Peyer's patch (tissue), 4 donors: ENCODE data around the gene SNRPA1.

Experiments
- POLR2A ChIP-seq, 2 donors: fragments of 450-650 bp; IDR thresholded peaks; one replicate each; pipeline ENCODE4 v1.5.1; 2017; ENCODE audit warnings: antibody characterized with exemption in 2 of 2, mild to moderate bottlenecking in 2 of 2, moderate library complexity in 2 of 2
- TF ChIP-seq, protein P1 (sequence below), 6 experiments: fragments of 450-650 bp in 4 of 6; fragments of 200-600 bp in 2 of 6; sonication (generic) in 1 of 6; IDR thresholded peaks; one replicate each; pipeline ENCODE4 v1.5.1; 2017 to 2019; ENCODE audit warnings: antibody characterized with exemption in 6 of 6, mild to moderate bottlenecking in 3 of 6, moderate library complexity in 1 of 6

DNA sequence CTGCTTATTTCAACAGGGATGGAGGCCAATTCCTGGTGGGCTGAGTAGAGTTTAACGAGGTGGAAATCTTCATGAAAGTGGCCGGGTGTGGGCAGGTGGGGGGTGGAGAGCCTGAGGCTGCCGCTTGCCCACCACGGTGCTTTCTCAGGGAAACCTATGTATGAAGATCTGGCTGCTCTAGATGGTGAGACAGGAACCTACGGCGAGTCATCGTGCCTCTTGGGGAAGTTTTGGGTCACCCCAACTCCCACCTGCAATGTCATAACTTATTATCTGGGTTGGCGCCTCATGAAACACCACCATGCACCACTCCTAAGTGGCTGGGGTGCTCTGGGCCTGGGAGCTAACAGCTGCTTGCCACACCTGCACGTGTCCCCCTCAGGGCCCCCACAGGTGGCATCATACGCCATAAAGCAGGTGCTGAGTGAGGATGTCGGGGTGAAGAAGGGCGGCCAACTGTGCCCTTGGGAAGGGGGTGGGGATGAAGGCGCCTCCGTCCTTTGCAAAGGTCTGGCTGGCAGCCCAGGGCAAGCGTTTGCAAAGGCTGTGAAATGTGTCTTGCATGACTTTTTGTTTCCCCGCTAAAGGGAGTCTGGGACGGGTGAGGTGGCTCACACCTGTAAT is 27.9 kb upstream of the SNRPA1 start:
- TF ChIP-seq, protein P1, sequence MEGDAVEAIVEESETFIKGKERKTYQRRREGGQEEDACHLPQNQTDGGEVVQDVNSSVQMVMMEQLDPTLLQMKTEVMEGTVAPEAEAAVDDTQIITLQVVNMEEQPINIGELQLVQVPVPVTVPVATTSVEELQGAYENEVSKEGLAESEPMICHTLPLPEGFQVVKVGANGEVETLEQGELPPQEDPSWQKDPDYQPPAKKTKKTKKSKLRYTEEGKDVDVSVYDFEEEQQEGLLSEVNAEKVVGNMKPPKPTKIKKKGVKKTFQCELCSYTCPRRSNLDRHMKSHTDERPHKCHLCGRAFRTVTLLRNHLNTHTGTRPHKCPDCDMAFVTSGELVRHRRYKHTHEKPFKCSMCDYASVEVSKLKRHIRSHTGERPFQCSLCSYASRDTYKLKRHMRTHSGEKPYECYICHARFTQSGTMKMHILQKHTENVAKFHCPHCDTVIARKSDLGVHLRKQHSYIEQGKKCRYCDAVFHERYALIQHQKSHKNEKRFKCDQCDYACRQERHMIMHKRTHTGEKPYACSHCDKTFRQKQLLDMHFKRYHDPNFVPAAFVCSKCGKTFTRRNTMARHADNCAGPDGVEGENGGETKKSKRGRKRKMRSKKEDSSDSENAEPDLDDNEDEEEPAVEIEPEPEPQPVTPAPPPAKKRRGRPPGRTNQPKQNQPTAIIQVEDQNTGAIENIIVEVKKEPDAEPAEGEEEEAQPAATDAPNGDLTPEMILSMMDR (IDR thresholded peaks at IDR 0.05), result no peak
- TF ChIP-seq POLR2A (IDR thresholded peaks at IDR 0.05), result no peak
